AG08395 (cell line): Measurements from ENCODE around the gene TFPI2.
A peak's percentile ranks its signal among the peaks of the same experiment; 100 is the strongest.

ENCODE experiments used
- DNase-seq: peaks from one replicate; pipeline ENCODE4 v3.0.0; 2012; ENCODE audit warnings: mixed read lengths, low spot score

Gene TFPI2

GRCh38 chr7:93910076-93910994 lies 19.8 kb upstream of the TFPI2 start:
- DNase-seq, result peak; percentile 29

DNA sequence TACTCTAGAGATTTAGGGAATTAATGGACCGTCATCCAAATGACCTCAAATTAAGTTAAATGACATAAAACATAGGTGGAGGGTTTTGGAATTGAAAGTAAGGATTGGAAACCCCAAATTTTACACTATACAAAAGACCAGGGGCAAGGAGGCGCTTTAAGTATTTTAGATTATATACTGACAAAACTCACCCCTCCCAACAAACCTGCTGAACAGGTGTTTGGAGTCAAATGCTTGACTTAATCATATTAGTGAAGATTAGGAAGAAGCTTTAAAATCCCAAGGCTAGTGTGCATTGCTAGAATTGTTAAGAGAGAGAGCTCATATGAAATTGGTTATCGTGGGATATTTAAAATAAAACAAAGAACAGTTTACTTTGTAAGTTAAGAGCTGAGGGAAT lies 15.7 kb upstream of the TFPI2 start, which contains the start of gene GNGT1:
TSS of gene GNGT1 (plus strand) at position 301 of the 400 bp plus-strand sequence. CDS start 180 bp downstream, outside the sequence.
- no peak for DNase-seq

DNA sequence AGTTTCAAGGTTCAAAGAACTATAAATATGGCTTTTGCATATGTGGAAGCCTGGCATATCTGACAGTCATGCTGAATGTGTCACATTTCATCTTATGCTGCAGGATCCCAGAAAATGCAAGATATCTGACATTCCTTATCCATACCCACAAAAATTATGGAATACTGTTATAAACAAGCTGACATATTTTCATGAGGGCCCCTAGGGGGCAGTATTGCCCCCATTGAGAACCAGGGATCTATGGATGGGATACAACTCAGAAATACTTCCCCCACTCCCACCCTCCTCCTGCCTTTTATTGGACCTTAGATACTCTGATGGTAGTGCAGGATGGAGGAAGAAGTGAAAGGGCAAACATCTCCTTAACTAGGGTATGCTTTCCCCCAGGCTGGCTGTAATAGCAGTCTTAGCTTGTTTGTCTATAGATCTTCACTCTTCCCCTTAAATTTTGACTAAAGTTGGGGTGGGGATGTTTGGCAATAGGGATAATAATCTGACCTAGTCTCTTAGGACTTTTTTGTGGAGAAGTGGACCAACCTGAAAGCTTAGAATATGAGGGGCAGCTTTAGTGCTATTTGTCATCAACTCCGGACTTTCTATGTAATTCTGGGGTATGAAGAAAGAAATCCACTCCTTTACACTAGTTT lies 12.3 kb upstream of the TFPI2 start:
- peak; percentile 38 for DNase-seq

- no peak for DNase-seq
Observed at GRCh38 chr7:93897680-93898079, 7.1 kb upstream of the TFPI2 start.

GRCh38 chr7:93895859-93896600 lies 5.5 kb upstream of the TFPI2 start:
- no peak for DNase-seq

DNA sequence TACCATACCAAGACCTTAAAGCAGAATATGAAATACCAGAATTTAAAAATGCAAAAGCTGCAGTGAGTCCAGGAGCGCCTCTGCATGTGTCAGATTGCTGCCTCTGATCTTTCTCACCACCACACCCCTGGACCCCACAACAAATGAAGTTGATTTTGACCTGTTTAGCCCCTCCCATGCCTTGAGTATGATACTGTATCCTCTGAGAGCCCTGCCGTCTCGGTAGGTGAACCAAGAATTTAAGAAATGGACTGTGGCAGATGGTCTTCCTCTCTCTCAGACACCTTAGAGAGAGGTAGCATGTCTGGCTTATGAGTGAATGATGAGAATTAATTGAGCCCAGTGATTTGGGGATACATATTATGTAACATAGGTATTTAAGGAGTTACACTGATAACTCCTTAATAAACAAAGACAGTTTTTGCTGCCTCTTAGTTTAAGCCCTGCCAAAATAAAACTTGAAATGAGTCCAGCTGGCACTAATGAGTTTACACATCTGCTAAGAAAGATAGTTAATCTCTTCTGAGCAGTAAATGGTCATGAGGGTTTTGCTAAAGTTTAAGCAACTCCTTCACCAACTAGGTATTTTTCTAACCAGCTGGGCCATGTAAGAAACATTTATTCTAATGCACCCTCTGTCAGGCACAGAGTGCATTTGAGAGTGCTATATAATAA lies 4.5 kb upstream of the TFPI2 start:
- no peak for DNase-seq

GRCh38 chr7:93894426-93894825 lies 3.9 kb upstream of the TFPI2 start:
- no peak for DNase-seq

- peak; percentile 38 for DNase-seq
Observed at GRCh38 chr7:93890041-93890463, 501 bp downstream of the TFPI2 start.

DNA sequence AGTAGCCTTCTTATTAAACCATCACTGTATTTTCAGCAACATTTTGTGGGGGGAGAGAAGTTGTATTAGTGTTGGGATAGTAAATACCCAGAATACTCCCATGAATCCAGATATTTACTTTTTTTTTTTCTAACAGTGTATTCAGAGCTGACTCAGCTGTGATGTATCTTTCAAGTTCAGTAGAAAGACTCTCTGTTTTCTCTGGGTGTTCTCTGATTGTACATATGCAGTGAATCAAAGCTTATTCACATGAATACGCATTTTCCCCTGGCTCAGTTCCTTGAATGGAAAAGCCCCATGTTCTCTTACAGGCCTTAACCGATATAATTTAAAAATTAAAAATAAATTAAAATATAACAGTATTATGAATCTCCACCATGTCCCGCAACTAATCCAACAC lies 1.3 kb downstream of the TFPI2 start:
- peak; percentile 25 for DNase-seq

GRCh38 chr7:93884541-93884940 lies 6.0 kb downstream of the TFPI2 start:
- no peak for DNase-seq

DNA sequence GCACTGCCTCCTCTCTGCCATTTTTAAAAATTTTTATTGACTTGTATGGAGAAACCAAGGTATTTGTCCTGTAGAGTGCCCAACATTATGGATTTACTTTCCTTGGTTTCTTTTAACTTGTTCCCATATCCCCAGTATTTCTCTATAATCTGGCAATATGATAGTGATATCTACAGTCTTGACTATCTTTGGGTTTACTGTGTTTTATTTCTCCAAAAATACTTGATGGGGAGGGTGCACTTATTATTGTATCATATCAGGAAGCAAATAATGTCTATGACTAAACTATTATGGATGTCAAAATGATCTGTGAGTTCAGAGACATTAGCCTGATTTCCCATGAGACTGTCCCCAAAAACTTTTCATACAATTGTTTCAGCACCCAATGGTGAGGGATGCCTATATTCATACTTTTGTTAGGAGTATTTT lies 6.6 kb downstream of the TFPI2 start:
- DNase-seq, result no peak

DNA sequence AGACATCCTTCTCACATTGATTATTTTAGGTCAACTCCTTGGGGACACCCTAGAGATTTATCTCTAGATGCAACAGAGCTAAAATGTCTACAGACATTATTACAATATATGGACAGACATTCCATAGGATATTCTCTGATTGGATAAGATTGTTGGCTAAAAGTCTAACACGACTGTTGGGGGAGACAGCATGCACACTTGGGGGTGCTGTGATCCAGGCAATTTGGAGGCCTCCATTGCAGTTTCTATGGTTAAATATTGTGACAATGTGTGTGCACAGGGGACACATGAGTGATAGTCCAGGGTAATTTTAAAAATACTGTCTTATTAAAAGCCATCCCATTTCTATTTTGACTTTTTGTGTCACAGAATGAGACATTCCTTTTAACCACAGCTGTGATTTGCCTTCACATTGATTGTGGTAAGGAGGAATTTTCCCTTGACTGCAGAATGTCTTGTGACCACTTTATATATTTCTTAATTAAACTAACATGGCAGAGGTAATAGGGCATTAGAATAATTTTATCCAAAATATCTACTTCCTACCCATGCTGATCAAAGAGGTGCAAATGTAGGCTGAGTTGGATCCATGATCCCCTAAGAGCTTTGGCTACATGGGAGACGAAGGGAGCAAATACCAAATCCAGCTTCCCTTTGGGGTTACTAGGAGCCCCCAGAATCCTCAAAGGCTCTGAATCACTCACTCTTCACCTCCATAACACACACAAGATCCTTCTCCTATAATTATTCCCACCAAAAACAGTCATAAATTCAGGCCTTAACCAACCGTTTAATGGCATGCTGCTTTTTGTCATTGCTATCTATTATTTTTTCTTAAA lies 7.3 kb downstream of the TFPI2 start:
- no peak for DNase-seq

GRCh38 chr7:93882468-93882867 lies 8.1 kb downstream of the TFPI2 start:
- no peak for DNase-seq

GRCh38 chr7:93879356-93879755 lies 11.2 kb downstream of the TFPI2 start:
- DNase-seq, result no peak

DNA sequence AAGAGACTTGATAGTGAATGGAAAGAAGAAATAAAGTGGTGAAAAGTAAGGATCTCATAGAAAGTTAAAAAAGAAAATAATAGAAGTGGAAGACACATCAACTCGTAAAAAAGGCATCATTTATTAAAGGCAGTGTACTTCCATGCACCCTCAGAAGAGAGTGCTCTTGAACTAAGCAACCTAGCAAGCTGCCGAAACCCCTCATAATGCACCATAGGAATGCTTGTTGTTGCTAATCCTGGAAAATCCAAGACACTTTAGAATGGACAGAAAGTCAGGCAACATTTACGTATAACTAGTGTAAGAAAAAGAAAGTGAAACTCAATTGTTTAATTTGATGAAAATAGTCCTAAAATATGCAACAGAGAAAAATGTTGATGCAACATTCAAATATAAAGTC lies 12.8 kb downstream of the TFPI2 start:
- DNase-seq, result no peak

- no peak for DNase-seq
Observed at GRCh38 chr7:93873998-93874574, 16.5 kb downstream of the TFPI2 start.

- no peak for DNase-seq
Observed at GRCh38 chr7:93866886-93867285, 23.7 kb downstream of the TFPI2 start.

DNA sequence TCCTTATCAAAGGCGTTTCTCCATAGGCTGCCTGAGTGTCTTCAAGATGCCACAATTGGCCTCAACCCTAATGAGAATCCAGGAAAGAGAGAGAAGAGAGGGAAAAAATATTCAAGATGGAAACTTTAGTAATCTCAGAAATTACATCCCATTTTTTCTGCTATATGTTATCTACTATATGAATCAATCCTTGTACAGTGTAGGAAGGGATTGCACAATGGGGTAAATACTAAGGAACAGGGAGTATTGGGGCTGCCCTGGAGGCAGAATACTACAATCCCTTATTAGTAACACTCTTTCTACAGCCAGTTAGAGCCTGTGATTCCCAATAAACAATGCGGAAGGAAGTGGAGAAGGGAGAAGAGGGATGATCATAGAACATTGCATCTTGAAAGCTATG lies 27.9 kb downstream of the TFPI2 start:
- no peak for DNase-seq

GRCh38 chr7:93861325-93861949 lies 29.1 kb downstream of the TFPI2 start:
- no peak for DNase-seq

GRCh38 chr7:93860261-93860660 lies 30.3 kb downstream of the TFPI2 start:
- no peak for DNase-seq
